Measurements from ENCODE around the gene CNOT1.
"Not testable (repeated sequence)": the region's sequence is repeated elsewhere in the genome, so short reads cannot be mapped to it uniquely, and the experiment has no call there.

The CNOT1 gene

DNA sequence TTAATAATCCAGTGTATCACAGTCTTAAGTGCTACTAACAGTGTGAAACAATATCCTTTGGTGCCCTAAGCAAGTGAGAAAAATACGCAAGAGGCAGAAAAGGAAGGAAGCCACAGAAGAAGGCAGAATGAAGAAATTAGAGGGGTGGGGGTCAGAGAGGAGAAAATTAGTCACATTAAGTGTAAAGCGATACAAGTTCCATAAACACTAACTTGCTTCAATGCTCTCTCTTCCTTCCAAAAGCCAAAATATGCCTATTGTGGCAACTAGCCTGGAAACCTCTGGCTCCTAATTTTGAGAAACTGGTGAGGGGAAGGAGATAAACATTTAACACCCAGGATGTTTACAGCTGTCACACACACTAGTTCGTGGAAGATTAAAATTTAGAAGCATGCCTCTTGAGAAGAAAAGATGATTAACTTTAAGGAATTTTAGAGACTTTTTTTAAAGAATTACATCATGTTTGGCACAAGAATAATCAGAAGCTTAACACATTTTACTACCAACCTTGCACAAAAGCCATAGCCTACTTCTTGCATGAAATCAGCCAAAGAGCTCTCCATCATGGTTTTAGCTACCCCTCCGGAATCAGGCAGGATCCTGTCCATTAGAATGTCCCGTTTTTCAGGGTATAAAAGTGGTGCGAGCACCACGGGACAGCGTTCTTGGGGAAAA, 44.7 kb downstream of the CNOT1 start:
- DNase-seq (ENCODE audit: extremely low spot score, insufficient read length, low read depth) (no peak), FAIRE-seq (no peak)

GRCh38 chr16:58582971-58583765, 46.5 kb downstream of the CNOT1 start:
- DNase-seq (ENCODE audit: extremely low spot score, insufficient read length, low read depth): no peak

DNA sequence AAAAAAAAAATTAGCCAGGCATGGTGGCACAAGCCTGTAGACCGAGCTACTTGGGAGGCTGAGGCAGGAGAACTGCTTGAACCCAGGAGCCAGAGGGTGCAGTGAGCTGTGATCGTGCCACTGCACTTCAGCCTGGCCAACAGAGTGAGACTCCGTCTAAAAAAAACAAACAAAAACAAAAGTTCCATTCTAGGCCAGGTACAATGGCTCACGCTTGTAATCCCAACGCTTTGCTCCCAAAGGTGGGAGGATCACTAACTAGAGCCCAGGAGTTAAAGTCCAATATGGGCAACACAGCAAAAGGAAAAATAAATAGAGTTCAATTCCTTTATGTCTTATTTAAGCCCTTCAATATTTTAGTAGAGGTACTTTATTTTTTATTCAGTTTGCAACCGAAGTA, 47.5 kb downstream of the CNOT1 start:
- DNase-seq (ENCODE audit: extremely low spot score, insufficient read length, low read depth): no peak
- no peak for FAIRE-seq

More at GRCh38 chr16:58582971-58583765, 46.5 kb downstream of the CNOT1 start:
- FAIRE-seq: no peak

DNA sequence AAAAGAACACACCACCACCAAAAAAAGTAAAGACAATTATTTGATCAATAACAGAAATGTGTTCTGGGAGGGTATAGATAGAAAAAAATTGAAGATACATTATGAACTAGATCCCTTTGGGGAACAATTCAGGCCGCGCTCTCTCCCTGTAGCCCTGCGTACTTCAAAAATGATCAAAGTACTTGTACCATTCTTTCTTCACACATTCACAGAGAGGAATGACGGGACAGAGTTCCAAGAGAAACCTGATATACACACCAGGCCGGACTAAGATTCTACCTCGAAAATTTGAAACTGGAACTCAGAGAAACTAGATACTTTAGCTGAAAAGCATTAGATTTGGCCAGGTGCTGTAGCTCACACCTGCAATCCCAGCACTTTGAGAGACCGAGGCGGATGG, 50.0 kb downstream of the CNOT1 start:
- no peak for FAIRE-seq
- no peak for DNase-seq (ENCODE audit: extremely low spot score, insufficient read length, low read depth)

- no peak for FAIRE-seq
- no peak for DNase-seq (ENCODE audit: extremely low spot score, insufficient read length, low read depth)
Observed at GRCh38 chr16:58578642-58579041, 51.0 kb downstream of the CNOT1 start.

DNA sequence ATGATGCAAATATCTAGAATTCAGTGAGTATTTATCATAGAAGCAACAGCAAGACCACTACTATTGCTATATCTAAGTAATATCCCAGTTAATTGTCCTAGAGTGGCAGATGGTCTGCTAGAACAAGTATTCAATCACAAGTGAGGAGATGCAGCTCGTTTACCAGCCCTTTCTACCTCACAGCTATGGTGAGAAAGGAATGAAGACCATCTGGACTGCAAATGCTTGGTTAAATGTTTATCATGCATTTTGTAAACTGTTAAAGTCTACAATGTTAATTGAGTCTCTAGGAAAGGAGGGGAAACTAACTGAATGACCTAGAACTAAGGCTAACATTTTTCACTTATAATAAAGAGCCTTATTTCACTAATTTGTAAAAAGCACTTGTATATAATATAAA, 52.5 kb downstream of the CNOT1 start:
- FAIRE-seq (no peak), DNase-seq (ENCODE audit: extremely low spot score, insufficient read length, low read depth) (no peak)

- FAIRE-seq (no peak), DNase-seq (ENCODE audit: extremely low spot score, insufficient read length, low read depth) (no peak)
Observed at GRCh38 chr16:58574895-58575294, 54.7 kb downstream of the CNOT1 start.

DNA sequence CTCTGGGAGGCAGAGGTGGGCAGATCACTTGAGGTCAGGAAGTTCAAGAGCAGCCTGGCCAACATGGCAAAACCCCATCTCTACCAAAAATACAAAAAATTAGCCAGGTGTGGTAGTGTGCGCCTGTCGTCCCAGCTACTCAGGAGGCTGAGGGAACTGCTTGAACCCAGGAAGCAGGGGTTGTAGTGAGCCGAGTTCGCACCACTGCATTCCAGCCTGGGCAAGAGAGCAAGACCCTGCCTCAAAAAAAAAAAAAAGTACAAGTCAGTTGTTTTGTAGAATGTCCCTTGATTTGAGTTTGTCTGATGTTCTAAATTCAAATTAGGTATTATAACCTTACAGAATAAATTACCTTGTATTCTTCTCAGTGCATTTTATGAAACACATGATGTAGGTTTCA, 63.9 kb downstream of the CNOT1 start:
- FAIRE-seq; DNase-seq (ENCODE audit: extremely low spot score, insufficient read length, low read depth): not testable (repeated sequence)

GRCh38 chr16:58563775-58564174, 65.9 kb downstream of the CNOT1 start:
- DNase-seq (ENCODE audit: extremely low spot score, insufficient read length, low read depth): no peak
- no peak for FAIRE-seq

DNA sequence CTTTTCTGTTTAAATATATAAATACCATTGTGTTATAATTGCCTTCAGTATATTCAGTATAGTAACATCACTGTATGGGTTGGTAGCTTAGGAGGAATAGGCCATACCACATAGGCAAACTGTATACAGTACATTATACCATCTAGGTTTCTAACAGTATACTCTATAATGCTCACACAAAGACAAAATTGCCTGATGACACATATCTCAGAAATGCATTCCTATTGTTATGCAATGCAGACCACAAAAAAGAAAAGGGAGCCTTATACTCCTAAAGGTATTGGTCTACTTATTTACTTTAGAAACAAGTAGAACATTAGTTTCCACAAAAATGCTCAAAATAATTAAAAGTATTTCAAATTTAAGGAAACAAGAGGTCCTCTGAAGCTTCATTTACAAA, 66.4 kb downstream of the CNOT1 start:
- DNase-seq (ENCODE audit: extremely low spot score, insufficient read length, low read depth): no peak
- no peak for FAIRE-seq

DNA sequence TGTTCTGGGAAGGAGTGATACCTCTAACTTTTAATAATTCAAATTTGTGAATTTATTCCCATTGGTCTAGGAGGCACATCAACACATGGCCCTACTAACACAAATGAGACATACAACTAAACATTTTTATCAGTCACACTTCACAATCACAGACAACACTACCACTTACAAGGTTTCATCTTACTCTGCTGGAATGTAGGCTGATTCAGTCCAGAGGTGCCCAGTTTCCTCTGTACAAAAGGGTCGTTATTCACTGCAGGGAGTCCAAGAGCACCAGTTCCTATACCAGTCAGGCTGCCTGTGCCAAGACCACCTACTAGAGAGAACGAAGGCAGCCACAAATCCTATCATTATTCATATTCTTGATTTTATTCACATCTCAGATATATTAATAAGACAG, 72.9 kb downstream of the CNOT1 start:
- FAIRE-seq (no peak), DNase-seq (ENCODE audit: extremely low spot score, insufficient read length, low read depth) (no peak)

DNA sequence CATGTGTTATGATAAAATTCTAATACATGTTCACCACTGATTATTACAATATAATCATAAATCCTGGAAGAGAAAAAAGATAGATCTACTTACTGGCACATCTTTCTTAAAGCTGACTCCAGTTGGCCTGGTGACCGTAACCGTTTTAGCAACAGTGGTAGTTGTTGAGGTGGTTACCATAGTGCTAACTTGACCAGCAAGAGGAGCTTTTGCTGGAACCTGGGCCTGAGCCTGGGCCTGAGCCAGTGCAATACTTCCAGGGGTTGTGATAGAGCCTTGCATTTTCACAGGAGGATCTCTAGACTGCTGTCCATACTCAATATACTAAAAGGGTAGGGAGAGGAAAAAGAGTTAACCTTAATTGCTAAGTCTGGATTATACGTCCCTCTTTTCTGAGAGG, 78.1 kb downstream of the CNOT1 start:
- DNase-seq (ENCODE audit: extremely low spot score, insufficient read length, low read depth): no peak
- no peak for FAIRE-seq

DNA sequence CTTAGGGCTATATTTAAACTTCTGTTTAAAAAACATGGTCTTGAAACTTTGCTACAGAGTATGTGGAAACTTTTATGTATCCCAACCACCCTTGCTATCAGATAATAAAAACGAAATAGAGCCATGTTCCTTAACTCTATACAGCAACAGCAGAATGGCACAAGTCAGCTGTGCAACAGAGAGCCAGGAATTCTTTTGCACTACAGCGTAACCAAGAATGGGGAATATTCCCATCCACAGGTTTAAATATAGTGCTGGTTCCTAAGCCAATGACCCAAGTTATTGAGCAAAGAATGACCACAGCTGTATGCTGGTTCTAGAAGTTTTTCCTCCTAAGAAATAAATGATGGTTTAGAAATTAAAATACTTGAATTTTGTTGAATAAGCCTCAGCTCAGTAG, 81.2 kb downstream of the CNOT1 start:
- DNase-seq (ENCODE audit: extremely low spot score, insufficient read length, low read depth) (no peak), FAIRE-seq (no peak)

GRCh38 chr16:58543685-58544084, 85.9 kb downstream of the CNOT1 start:
- FAIRE-seq (no peak), DNase-seq (ENCODE audit: extremely low spot score, insufficient read length, low read depth) (no peak)

DNA sequence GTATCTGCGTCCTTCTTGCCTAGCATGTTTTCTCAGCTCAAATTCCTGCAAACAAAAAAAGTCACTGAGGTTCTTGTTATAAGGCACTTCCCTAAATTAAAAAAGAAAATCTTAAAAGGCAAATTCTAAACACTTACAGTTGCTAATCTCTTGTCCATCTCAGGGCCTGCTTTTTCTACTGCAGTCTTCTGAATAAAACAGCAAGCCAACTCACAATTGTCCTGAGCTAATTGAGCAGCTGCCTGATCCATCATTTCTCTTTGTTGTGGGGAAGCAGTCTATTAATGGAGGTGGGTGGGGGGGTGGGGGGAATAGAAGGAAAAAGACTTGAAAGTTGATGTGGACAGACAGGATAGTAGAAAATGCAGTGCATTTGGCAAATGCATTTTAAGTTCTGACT, 87.3 kb downstream of the CNOT1 start:
- FAIRE-seq (no peak), DNase-seq (ENCODE audit: extremely low spot score, insufficient read length, low read depth) (no peak)

DNA sequence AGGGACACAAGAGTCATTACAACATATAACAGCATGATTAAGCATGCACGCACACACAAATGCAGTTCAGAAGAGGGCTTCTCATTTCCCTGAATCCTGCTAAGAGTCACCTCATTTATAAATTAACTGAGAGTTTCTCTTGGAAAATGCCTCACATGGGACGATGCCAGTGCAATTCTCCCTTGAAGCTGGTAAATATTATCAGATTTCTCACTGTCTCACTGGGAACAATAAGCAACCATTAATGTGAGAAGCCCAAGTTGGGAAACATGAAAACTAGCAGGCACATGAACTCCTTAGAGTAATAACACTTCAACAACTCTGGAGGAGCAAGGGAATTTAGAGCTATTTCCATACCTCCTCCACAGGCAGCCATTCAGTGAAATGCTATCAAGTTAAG, 87.9 kb downstream of the CNOT1 start:
- DNase-seq (ENCODE audit: extremely low spot score, insufficient read length, low read depth) (no peak), FAIRE-seq (no peak)

GRCh38 chr16:58537124-58537906, 92.3 kb downstream of the CNOT1 start:
- DNase-seq (ENCODE audit: extremely low spot score, insufficient read length, low read depth) (no peak), FAIRE-seq (no peak)

GRCh38 chr16:58536278-58536677, 93.3 kb downstream of the CNOT1 start:
- FAIRE-seq: no peak

DNA sequence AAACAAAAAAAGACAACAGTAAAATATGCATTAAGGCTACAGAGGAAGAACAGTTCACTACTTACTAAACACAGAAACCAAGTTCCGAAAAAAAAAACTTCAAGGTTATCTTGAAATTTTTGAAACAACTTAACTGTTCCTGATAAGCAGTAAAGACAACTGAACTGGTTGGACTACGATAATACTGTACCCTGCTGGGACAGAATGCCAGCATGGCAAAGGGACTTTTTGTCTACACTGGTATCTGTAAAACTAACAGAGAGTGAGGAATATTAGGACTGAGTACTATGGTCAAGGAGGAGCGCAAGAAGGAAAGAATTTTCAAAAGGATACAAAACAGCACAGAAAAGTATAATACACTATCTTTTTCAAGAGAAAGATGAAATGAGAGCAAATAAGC, 94.5 kb downstream of the CNOT1 start:
- DNase-seq (ENCODE audit: extremely low spot score, insufficient read length, low read depth): no peak
- FAIRE-seq: no peak

More at GRCh38 chr16:58536278-58536677, 93.3 kb downstream of the CNOT1 start:
- no peak for DNase-seq (ENCODE audit: extremely low spot score, insufficient read length, low read depth)

DNA sequence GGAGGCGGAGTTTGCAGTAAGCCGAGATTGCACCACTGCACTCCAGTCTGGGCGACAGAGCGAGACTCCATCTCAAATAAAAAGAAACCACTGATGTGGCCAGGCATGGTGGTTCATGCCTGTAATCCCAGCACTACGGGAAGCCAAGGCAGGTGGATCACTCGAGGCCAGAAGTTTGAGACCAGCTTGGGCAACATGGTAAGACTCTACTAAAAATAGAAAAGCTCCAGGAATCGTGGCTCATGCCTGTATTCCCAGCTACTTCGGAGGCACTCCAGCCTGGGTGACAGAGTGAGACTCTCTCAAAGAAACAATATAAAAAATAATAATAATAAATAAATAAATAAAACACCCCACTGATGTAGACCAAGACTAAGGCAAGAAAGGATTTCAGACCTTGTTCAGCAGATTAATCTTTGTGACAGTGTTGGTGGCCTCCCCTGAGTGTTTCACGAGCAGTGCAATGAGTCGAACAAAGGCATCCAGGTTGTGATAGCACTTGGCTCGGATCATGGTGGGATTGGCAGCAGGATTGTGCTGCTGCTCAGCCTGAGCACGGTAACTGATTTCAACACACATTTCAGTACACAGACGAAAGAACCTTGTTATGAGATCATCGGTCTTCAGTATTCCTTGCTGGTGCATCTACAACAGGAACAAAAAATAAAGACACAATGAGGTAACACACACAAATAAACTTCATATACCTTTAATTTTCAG, 95.7 kb downstream of the CNOT1 start:
- FAIRE-seq (no peak), DNase-seq (ENCODE audit: extremely low spot score, insufficient read length, low read depth) (no peak)
